CD4-positive, alpha-beta T cell treated with Interleukin-15 for 1 hour (primary cell): ENCODE measurements around the gene WDPCP.
"Not testable (repeated sequence)": the region's sequence is repeated elsewhere in the genome, so short reads cannot be mapped to it uniquely, and the experiment has no call there.

Experiments used
- DNase-seq: peaks from one replicate; pipeline ENCODE4 v3.0.0-alpha.2; 2020

The WDPCP gene

GRCh38 chr2:63444565-63445288 is 143.6 kb downstream of the WDPCP start:
- no peak for DNase-seq

- DNase-seq, result no peak
Observed at GRCh38 chr2:63440612-63441011, 147.7 kb downstream of the WDPCP start.

- DNase-seq, result no peak
Observed at GRCh38 chr2:63438181-63438580, 150.1 kb downstream of the WDPCP start.

- DNase-seq, result no peak
Observed at GRCh38 chr2:63436488-63436887, 151.8 kb downstream of the WDPCP start.

GRCh38 chr2:63435070-63435469 is 153.2 kb downstream of the WDPCP start:
- DNase-seq, result no peak

- no peak for DNase-seq
Observed at GRCh38 chr2:63434024-63435001, 154.0 kb downstream of the WDPCP start.

- no peak for DNase-seq
Observed at GRCh38 chr2:63432373-63432772, 155.9 kb downstream of the WDPCP start.

- no peak for DNase-seq
Observed at GRCh38 chr2:63425606-63426005, 162.7 kb downstream of the WDPCP start.

- no peak for DNase-seq
Observed at GRCh38 chr2:63425079-63425416, 163.2 kb downstream of the WDPCP start.

- no peak for DNase-seq
Observed at GRCh38 chr2:63424329-63425078, 163.8 kb downstream of the WDPCP start.

- DNase-seq, result no peak
Observed at GRCh38 chr2:63422556-63422955, 165.7 kb downstream of the WDPCP start.

GRCh38 chr2:63408530-63408929 is 179.7 kb downstream of the WDPCP start:
- DNase-seq, result no peak

GRCh38 chr2:63406641-63407040 is 181.6 kb downstream of the WDPCP start:
- no peak for DNase-seq

GRCh38 chr2:63403820-63404219 is 184.5 kb downstream of the WDPCP start:
- DNase-seq, result no peak

- DNase-seq, result not testable (repeated sequence)
Observed at GRCh38 chr2:63402889-63403288, 185.4 kb downstream of the WDPCP start.

- no peak for DNase-seq
Observed at GRCh38 chr2:63399156-63399555, 189.1 kb downstream of the WDPCP start.

GRCh38 chr2:63379451-63379850 is 208.8 kb downstream of the WDPCP start:
- no peak for DNase-seq

- DNase-seq, result no peak
Observed at GRCh38 chr2:63378589-63378988, 209.7 kb downstream of the WDPCP start.

- no peak for DNase-seq
Observed at GRCh38 chr2:63374341-63374740, 213.9 kb downstream of the WDPCP start.

GRCh38 chr2:63372549-63372948 is 215.7 kb downstream of the WDPCP start:
- DNase-seq, result no peak

GRCh38 chr2:63369146-63369545 is 219.1 kb downstream of the WDPCP start:
- DNase-seq, result no peak

GRCh38 chr2:63364866-63365265 is 223.4 kb downstream of the WDPCP start:
- no peak for DNase-seq

- not testable (repeated sequence) for DNase-seq
Observed at GRCh38 chr2:63357722-63358121, 230.6 kb downstream of the WDPCP start.
